HepG2 (cell line): ENCODE results near the gene PTPRU. TPM values are rescaled to one million over a fixed set of nuclear protein-coding genes. Genes with fewer than 3 reads are reported as not detected.

Experiments
- ATAC-seq: fragments of 200-7000 bp; cut with Tn5 transposase; 3 replicates; pipeline ENCODE4 v1.9.1; 2020; ENCODE audit warnings: mild to moderate bottlenecking, moderate library complexity
- BruUV-seq: library from RNA; stranded (reverse); fragments of 400-500 nt; replicated peaks from 2 replicates; lab custom pipeline; 2021; lab: Mats Ljungman, UMichigan
- CTCF ChIA-PET: fragments of 300-600 bp; formaldehyde crosslinking; extraction: SDS; loops from one replicate; lab custom pipeline; 2021; ENCODE audit warnings: low total read pairs, inconsistent platforms, low intra/inter-chr PET ratio; lab: Yijun Ruan, JAX
- POLR2A ChIA-PET: fragments of 350-600 bp; sonication (Branson Sonifier 250); formaldehyde crosslinking; loops from one replicate; lab custom pipeline; 2020; ENCODE audit warnings: antibody characterized with exemption, inconsistent platforms; lab: Yijun Ruan, JAX
- DNase-seq: peaks from one replicate; pipeline ENCODE4 v3.0.0-alpha.2; 2015; ENCODE audit warnings: low spot score
- FAIRE-seq: peaks from 3 replicates; lab custom pipeline; 2011; peaks lifted over from hg19 to GRCh38; lab: Jason Lieb, UNC
- H2AFZ ChIP-seq: one replicate; pipeline ENCODE4 v1.6.1; 2011; ENCODE audit warnings: low read length, inconsistent platforms
- H3K27ac ChIP-seq: fragments of 300-600 bp; 3 replicates; pipeline ENCODE4 v1.8.0; 2011; ENCODE audit warnings: mixed run types, mild to moderate bottlenecking, mixed read lengths, low read length, inconsistent platforms; ENCODE audit not compliant: insufficient read depth; ENCODE audit errors: extremely low read length
- H3K27me3 ChIP-seq, 2 experiments: fragments of 200-600 bp in 1 of 2; 2 replicates in 1 of 2; 3 replicates in 1 of 2; pipeline versions ENCODE4 v1.6.0 to v1.8.0; 2011; ENCODE audit warnings: low read length in 2 of 2, mild to moderate bottlenecking in 2 of 2, moderate library complexity in 2 of 2, inconsistent platforms in 1 of 2; ENCODE audit not compliant: insufficient read depth in 2 of 2, control insufficient read depth in 1 of 2
- H3K36me3 ChIP-seq, 2 experiments: fragments of 200-600 bp in 1 of 2; replicated peaks in 1 of 2; 2 replicates in 1 of 2; 3 replicates in 1 of 2; pipeline versions ENCODE4 v1.5.1 to v1.8.0; 2011; ENCODE audit warnings: low read length in 2 of 2, inconsistent platforms in 1 of 2; ENCODE audit not compliant: insufficient read depth in 2 of 2, control insufficient read depth in 1 of 2
- H3K4me1 ChIP-seq: 2 replicates; pipeline ENCODE4 v1.5.1; 2012; ENCODE audit warnings: low read length, inconsistent platforms; ENCODE audit not compliant: insufficient read depth
- H3K4me2 ChIP-seq: 2 replicates; pipeline ENCODE4 v1.6.0; 2011; ENCODE audit warnings: low read depth, low read length, inconsistent platforms
- H3K4me3 ChIP-seq, 3 experiments: fragments of 200-600 bp in 1 of 3; sonication (generic), shearing (Covaris generic) in 1 of 3; replicated peaks in 1 of 3; 2 replicates each; pipeline ENCODE4 v1.5.1; 2011 to 2016; ENCODE audit warnings: low read length in 3 of 3, inconsistent platforms in 2 of 3, low read depth in 2 of 3, mild to moderate bottlenecking in 2 of 3, control low read depth in 1 of 3, mixed read lengths in 1 of 3; ENCODE audit not compliant: insufficient read depth in 1 of 3
- H3K79me2 ChIP-seq: one replicate; pipeline ENCODE4 v1.6.1; 2011; ENCODE audit warnings: low read length, inconsistent platforms; ENCODE audit not compliant: insufficient read depth
- H3K9ac ChIP-seq: 2 replicates; pipeline ENCODE4 v1.6.0; 2011; ENCODE audit warnings: mild to moderate bottlenecking, low read depth, low read length, inconsistent platforms; ENCODE audit not compliant: insufficient read depth
- H3K9me3 ChIP-seq: 2 replicates; pipeline ENCODE4 v1.5.1; 2012; ENCODE audit warnings: mild to moderate bottlenecking, low read length
- H4K20me1 ChIP-seq: 2 replicates; pipeline ENCODE4 v1.6.0; 2011; ENCODE audit warnings: inconsistent platforms, mild to moderate bottlenecking, low read length, moderate library complexity; ENCODE audit not compliant: insufficient read depth
- GMEB2 ChIP-seq: IDR thresholded peaks from 2 replicates; pipeline ENCODE4 v1.6.1; 2016; ENCODE audit warnings: missing biosample characterization, missing genetic modification reagents, low read depth
- KIAA2018 ChIP-seq: sonication (generic); formaldehyde crosslinking; IDR thresholded peaks from 2 replicates; pipeline ENCODE4 v1.5.0; 2020; ENCODE audit warnings: mild to moderate bottlenecking, missing genetic modification reagents, borderline replicate concordance
- NONO ChIP-seq, 2 experiments: fragments of 450-650 bp in 1 of 2; sonication (generic) in 1 of 2; formaldehyde crosslinking in 1 of 2; IDR thresholded peaks in 1 of 2; conservative IDR thresholded peaks in 1 of 2; 2 replicates each; pipeline versions ENCODE4 v1.6.1 to v1.8.0; 2017 to 2022; ENCODE audit warnings: mild to moderate bottlenecking in 1 of 2, missing genetic modification reagents in 1 of 2, moderate library complexity in 1 of 2
- SRY ChIP-seq: sonication (generic); formaldehyde crosslinking; IDR thresholded peaks from 2 replicates; pipeline ENCODE4 v1.8.0; 2022; ENCODE audit warnings: mild to moderate bottlenecking, missing genetic modification reagents
- TIGD3 ChIP-seq: sonication (generic); formaldehyde crosslinking; IDR thresholded peaks from 2 replicates; pipeline ENCODE4 v1.5.1; 2020; ENCODE audit warnings: mild to moderate bottlenecking, missing genetic modification reagents, borderline replicate concordance
- ZNF530 ChIP-seq: sonication (generic); formaldehyde crosslinking; IDR thresholded peaks from 2 replicates; pipeline ENCODE4 v1.5.0; 2020; ENCODE audit warnings: low read depth, mild to moderate bottlenecking, missing genetic modification reagents
- ZNF597 ChIP-seq: sonication (generic); formaldehyde crosslinking; IDR thresholded peaks from 2 replicates; pipeline ENCODE4 v1.5.0; 2020; ENCODE audit warnings: missing genetic modification reagents
- ZNF790 ChIP-seq: sonication (generic); formaldehyde crosslinking; IDR thresholded peaks from 2 replicates; pipeline ENCODE4 v1.8.0; 2022; ENCODE audit warnings: missing genetic modification reagents, mild to moderate bottlenecking, borderline replicate concordance
- WGBS: methylation state at CpG from one replicate; pipeline ENCODE4 v1.1.6; 2017; ENCODE audit warnings: low lambda C conversion rate; 5-methylcytosine and 5-hydroxymethylcytosine counted together
- in situ Hi-C: cut with HindIII; loops from 2 replicates; pipeline ENCODE4 v1.10.0; 2017; ENCODE audit warnings: low pct_unique_long_range_greater_than_20kb; ENCODE audit not compliant: extremely low pct_ligation_motif_present
- intact Hi-C: fragments of 100-400 bp; cut with micrococcal nuclease; formaldehyde crosslinking; loops from one replicate; pipeline ENCODE4 v1.10.0; 2022; ENCODE audit not compliant: unreplicated experiment
- polyA plus RNA-seq, 8 experiments: library from polyadenylated mRNA; depleted of rRNA in 3 of 8; stranded (reverse) in 7 of 8; unstranded in 1 of 8; fragments of >200 nt; fragmentation: Illumina TruSeq in 4 of 8; extraction: Trizol in 4 of 8; gene quantifications; 2 replicates each; pipeline versions ENCODE4 v1.2.1 to v1.2.3, GENCODE V29; 2011 to 2016; ENCODE audit warnings: low read depth in 4 of 8, missing spikeins in 1 of 8, mixed read lengths in 1 of 8; ENCODE audit not compliant: insufficient read depth in 1 of 8
- total RNA-seq, 5 experiments: library from RNA; depleted of rRNA; stranded (reverse); fragments of >200 nt; fragmentation: Illumina TruSeq; extraction: Trizol; gene quantifications; 2 replicates each; pipeline ENCODE4 v1.2.3, GENCODE V29; 2016; ENCODE audit warnings: low read depth in 1 of 5
- TF ChIP-seq, protein P1 (sequence below): IDR thresholded peaks from 2 replicates; pipeline ENCODE4 v1.6.1; 2012; ENCODE audit warnings: inconsistent platforms

The PTPRU gene
- total and polyA plus RNA-seq, 2 of the 13 experiments (the other 11 are each of a cell fraction or from before 2014, with no cell fraction given): 21.6 to 22.3 TPM

GRCh38 chr1:29323636-29324035 lies 87.3 kb downstream of the PTPRU start:
- H3K4me3 ChIP-seq: no peak overlapping the region
- CTCF ChIA-PET: no interaction called here
- ATAC-seq (no peak), FAIRE-seq (no peak), DNase-seq (no peak)
- no peak overlapping the region for H3K9ac ChIP-seq
- no peak overlapping the region for H3K27ac ChIP-seq
- 100% methylated on average over 3 of the region's 8 CpGs for WGBS
- no peaks in the 10 kb centered on the region for H3K9me3 ChIP-seq
- H3K36me3 ChIP-seq: peaks cover 0 to 3% of the 10 kb centered on the region in 2 experiments; a peak in 3 of 5 replicates
- POLR2A ChIA-PET: no interaction called here
- H2AFZ ChIP-seq: no peak overlapping the region
- no peaks in the 10 kb centered on the region for H4K20me1 ChIP-seq
- intact Hi-C loops: no loop called here
- no peaks in the 10 kb centered on the region for H3K27me3 ChIP-seq
- BruUV-seq: no TSS peak
- in situ Hi-C loops: no loop called here
- H3K4me2 ChIP-seq: no peak overlapping the region
- H3K4me1 ChIP-seq: peaks cover 13% of the 10 kb centered on the region
- no peaks in the 10 kb centered on the region for H3K79me2 ChIP-seq
- TF ChIP-seq ZNF790: no peak
- no peak for TF ChIP-seq NONO (IDR thresholded peaks at IDR 0.05)
- TF ChIP-seq NONO (CRISPR knock-in tag; conservative IDR thresholded peaks at IDR 0.05): no peak
- TF ChIP-seq GMEB2 (CRISPR knock-in tag): no peak
- TF ChIP-seq, protein P1, sequence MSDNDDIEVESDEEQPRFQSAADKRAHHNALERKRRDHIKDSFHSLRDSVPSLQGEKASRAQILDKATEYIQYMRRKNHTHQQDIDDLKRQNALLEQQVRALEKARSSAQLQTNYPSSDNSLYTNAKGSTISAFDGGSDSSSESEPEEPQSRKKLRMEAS: no peak
- no peak for TF ChIP-seq KIAA2018 (CRISPR knock-in tag)
- no peak for TF ChIP-seq SRY
- no peak for TF ChIP-seq ZNF597 (CRISPR knock-in tag)
- no peak for TF ChIP-seq ZNF530
- TF ChIP-seq TIGD3 (CRISPR knock-in tag): no peak
